Measurements from ENCODE around the gene GTF2A1L.

DNA sequence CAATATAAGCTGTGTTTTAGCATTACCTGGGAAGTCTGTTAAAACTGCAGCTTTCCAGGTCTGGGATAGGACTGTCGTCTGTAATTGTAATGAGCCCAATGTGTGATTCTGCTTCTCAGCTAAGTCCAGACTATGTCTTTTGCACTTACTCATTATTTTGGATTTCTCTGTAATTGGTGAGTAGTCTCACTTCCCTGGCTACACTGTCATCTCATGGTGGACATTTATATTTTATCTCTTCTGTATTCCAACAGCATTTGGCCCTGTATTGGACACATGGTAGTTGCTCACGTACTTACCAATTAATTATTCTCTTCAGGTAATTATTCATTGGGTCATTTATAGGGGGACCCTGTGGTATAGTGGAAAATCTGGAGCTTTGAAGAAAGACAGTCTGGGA lies 109.9 kb downstream of the GTF2A1L start:
- TF ChIP-seq, protein P1, sequence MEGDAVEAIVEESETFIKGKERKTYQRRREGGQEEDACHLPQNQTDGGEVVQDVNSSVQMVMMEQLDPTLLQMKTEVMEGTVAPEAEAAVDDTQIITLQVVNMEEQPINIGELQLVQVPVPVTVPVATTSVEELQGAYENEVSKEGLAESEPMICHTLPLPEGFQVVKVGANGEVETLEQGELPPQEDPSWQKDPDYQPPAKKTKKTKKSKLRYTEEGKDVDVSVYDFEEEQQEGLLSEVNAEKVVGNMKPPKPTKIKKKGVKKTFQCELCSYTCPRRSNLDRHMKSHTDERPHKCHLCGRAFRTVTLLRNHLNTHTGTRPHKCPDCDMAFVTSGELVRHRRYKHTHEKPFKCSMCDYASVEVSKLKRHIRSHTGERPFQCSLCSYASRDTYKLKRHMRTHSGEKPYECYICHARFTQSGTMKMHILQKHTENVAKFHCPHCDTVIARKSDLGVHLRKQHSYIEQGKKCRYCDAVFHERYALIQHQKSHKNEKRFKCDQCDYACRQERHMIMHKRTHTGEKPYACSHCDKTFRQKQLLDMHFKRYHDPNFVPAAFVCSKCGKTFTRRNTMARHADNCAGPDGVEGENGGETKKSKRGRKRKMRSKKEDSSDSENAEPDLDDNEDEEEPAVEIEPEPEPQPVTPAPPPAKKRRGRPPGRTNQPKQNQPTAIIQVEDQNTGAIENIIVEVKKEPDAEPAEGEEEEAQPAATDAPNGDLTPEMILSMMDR (IDR thresholded peaks at IDR 0.05), result no peak
- TF ChIP-seq POLR2AphosphoS5 (IDR thresholded peaks at IDR 0.05), result no peak

Data from esophagus muscularis mucosa (tissue), 3 donors.